Gastroesophageal sphincter (tissue), 3 donors: ENCODE measurements around the gene PLA2G5.

Experiments used
- EP300 ChIP-seq: sonication (generic); formaldehyde crosslinking; IDR thresholded peaks from one replicate; pipeline ENCODE4 v1.6.1; 2017; ENCODE audit warnings: antibody characterized with exemption, mild to moderate bottlenecking
- TF ChIP-seq, protein P1 (sequence below), 4 experiments: fragments of 200-600 bp in 2 of 4; fragments of 450-650 bp in 2 of 4; sonication (generic) in 1 of 4; IDR thresholded peaks; one replicate each; pipeline ENCODE4 v1.5.1; 2017 to 2019; ENCODE audit warnings: antibody characterized with exemption in 4 of 4, mild to moderate bottlenecking in 2 of 4, moderate library complexity in 2 of 4

DNA sequence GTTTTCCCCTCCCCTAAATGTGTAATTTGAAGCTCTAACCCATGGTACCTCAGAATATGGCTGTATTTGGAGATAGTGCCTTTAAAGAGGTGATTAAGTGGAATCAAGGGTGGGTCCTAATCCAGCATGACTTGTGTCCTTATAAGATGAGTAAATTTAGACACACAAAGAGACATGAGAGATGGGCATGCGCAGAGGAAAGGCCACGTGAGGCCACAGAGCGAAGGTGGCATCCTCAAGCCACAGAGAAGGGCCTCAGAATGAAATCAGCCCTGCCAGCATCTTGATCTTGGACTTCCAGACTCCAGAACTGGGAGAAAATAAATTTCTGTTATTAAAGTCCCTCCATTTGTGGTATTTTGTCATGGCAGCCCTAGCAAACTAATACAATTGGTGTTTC is 66.3 kb downstream of the PLA2G5 start:
- TF ChIP-seq EP300 = no peak
- TF ChIP-seq, protein P1, sequence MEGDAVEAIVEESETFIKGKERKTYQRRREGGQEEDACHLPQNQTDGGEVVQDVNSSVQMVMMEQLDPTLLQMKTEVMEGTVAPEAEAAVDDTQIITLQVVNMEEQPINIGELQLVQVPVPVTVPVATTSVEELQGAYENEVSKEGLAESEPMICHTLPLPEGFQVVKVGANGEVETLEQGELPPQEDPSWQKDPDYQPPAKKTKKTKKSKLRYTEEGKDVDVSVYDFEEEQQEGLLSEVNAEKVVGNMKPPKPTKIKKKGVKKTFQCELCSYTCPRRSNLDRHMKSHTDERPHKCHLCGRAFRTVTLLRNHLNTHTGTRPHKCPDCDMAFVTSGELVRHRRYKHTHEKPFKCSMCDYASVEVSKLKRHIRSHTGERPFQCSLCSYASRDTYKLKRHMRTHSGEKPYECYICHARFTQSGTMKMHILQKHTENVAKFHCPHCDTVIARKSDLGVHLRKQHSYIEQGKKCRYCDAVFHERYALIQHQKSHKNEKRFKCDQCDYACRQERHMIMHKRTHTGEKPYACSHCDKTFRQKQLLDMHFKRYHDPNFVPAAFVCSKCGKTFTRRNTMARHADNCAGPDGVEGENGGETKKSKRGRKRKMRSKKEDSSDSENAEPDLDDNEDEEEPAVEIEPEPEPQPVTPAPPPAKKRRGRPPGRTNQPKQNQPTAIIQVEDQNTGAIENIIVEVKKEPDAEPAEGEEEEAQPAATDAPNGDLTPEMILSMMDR (IDR thresholded peaks at IDR 0.05) = no peak
